ENCODE data around the gene TARBP2. TPM values are rescaled to one million over a fixed set of nuclear protein-coding genes. Genes with fewer than 3 reads are reported as not detected.
"Not testable (repeated sequence)": the region's sequence is repeated elsewhere in the genome, so short reads cannot be mapped to it uniquely, and the experiment has no call there.

The TARBP2 gene
- total RNA-seq, 1 donor from 2014 or later, result 51.9 TPM

DNA sequence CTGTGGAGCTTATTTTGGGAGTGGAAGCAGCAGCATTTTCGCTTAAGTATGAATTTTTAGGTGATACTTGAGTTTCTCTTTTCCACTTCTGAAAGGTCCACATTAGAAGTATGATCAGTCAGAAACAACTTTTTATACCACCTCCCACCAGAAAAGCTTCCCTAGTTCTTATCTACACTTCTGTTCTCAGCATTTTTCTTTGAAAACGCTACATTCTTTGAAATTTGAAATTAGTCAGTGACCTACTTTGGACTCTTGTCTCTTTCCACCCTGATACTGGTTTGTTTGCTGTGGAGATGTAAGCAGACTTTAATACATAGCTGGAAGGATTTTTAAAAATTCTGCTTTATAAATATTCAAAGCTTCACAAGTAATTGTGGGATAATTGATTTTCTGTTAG lies 27.0 kb upstream of the TARBP2 start:
- DNase-seq (ENCODE audit: low read depth), result no peak
- no peak overlapping the region for H3K4me3 ChIP-seq (ENCODE audit: low read depth, low read length)
- TF ChIP-seq, protein P1, sequence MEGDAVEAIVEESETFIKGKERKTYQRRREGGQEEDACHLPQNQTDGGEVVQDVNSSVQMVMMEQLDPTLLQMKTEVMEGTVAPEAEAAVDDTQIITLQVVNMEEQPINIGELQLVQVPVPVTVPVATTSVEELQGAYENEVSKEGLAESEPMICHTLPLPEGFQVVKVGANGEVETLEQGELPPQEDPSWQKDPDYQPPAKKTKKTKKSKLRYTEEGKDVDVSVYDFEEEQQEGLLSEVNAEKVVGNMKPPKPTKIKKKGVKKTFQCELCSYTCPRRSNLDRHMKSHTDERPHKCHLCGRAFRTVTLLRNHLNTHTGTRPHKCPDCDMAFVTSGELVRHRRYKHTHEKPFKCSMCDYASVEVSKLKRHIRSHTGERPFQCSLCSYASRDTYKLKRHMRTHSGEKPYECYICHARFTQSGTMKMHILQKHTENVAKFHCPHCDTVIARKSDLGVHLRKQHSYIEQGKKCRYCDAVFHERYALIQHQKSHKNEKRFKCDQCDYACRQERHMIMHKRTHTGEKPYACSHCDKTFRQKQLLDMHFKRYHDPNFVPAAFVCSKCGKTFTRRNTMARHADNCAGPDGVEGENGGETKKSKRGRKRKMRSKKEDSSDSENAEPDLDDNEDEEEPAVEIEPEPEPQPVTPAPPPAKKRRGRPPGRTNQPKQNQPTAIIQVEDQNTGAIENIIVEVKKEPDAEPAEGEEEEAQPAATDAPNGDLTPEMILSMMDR (conservative IDR thresholded peaks at IDR 0.05; ENCODE audit: low read depth, low read length), result no peak

DNA sequence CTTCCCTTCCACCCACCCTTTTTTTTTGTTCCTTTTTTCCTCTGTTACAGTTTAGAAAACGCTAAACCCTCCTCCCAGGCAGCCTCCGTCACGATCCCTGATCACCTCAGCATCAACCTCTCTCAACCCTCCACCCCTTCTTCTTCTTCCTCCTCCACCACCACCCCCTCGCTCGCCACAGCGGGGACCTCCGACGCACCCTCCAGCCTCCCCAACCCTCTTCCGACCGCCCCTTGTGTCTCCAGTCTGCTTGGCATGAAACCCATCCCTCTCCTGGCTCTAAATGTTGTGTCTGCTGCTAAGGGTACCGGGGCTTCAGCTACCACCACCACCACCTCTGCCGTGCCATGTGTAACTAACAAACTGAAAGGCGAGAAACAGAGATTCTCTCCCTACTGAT lies 26.3 kb upstream of the TARBP2 start:
- TF ChIP-seq, protein P1 (conservative IDR thresholded peaks at IDR 0.05; ENCODE audit: low read depth, low read length), result no peak
- H3K4me3 ChIP-seq (ENCODE audit: low read depth, low read length), result no peak overlapping the region
- DNase-seq (ENCODE audit: low read depth), result no peak

DNA sequence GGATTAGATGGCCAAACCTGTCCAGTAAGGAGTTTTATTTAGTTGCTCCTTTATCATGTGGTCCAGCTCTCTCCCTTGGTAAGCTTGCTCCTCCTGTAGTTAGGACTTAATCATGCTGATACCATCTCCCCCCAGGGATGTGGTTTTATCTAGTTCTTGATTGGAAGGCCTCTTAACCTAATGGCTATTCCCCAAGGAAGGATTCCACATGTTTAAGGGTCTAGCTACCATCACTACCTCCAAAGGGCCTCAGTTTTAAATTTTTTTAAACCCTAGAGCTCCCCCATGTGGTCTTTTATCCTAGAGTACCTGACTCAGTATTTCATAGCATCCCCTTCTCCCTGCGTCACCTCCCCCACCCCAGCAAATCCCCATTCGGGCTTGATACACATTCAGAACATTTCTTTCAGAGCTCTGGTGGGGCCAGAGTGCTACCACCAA lies 24.3 kb upstream of the TARBP2 start:
- DNase-seq (ENCODE audit: low read depth), result no peak
- no peak overlapping the region for H3K4me3 ChIP-seq (ENCODE audit: low read depth, low read length)
- TF ChIP-seq, protein P1 (conservative IDR thresholded peaks at IDR 0.05; ENCODE audit: low read depth, low read length), result peak; percentile 52

DNA sequence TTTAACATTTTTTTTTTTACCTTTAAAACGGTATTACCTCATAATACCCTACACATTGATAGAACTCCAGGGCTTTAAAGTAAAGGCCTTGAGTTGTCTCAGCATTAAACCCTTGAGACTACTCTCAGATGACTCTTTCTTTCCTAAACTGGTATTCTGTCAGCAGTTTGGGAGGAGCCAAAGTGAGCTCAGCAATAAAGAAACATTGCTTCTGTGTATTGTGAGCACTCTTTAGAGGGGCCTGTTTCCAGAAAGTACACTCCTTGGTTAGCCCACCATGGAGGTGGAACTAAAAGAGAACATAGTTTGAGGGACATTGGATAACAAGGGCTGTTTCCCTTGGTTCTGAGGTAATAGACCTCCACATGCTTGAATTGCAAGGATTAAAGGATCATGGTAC lies 22.2 kb upstream of the TARBP2 start:
- H3K4me3 ChIP-seq (ENCODE audit: low read depth, low read length), result no peak overlapping the region
- no peak for DNase-seq (ENCODE audit: low read depth)
- TF ChIP-seq, protein P1 (conservative IDR thresholded peaks at IDR 0.05; ENCODE audit: low read depth, low read length), result no peak

DNA sequence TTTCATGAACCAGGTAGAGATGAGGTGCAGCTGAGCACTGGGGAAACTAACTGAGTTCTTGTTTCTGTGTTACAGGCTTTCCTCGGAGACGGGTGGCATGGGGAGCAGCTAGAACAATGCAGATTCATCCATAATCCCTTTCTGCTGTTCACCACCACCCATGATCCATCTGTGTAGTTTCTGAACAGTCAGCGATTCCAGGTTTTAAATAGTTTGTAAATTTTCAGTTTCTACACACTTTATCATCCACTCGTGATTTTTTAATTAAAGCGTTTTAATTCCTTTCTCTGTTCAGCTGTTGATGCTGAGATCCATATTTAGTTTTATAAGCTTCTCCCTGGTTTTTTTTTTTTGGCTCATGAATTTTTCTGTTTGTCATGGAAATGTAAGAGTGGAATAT lies 21.8 kb upstream of the TARBP2 start:
- H3K4me3 ChIP-seq (ENCODE audit: low read depth, low read length), result no peak overlapping the region
- TF ChIP-seq, protein P1 (conservative IDR thresholded peaks at IDR 0.05; ENCODE audit: low read depth, low read length), result no peak
- no peak for DNase-seq (ENCODE audit: low read depth)

DNA sequence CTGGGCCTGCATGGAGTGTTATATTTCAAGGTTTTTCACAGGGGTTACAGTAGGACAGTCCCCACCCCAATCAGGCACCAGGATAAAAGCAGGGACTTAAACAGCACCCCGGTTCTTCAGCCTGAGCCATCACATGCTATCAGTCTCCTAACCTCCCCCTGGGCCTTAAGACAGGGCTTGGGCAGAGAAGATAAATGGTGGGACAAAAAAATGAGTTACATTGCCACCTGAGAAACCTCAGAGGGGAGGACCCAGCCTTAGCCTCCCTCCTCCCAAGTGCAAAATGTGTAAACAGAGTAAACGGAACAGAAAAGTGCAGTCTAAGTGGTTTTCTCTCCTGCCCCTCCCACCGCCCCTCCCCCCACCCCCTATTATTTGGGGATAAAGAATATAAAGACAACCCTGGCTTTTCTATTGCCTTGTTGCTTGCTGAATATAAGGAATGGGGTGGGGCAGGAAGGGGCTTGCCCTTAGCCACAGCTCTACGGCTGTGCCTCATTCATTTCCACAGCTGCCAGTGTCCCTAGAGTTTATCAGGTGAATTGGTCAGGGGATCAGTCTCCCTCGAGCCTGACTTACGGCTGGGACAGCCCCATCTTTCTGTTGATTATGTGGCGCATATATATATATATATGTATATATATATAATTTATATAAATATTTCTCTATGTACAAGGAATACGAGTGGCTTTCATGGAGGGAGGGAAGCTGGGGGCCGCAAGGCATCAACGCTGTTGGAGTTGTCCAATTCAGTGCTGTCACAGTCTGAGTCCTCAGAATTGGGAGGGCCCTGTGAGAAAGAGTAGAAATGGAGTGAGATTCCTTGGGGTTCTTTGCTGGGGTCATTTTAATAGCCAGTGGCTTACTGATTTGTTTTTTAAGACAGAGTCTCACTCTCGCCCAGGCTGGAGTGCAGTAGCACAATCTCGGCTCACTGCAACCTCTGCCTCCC lies 20.3 kb upstream of the TARBP2 start:
- H3K4me3 ChIP-seq (ENCODE audit: low read depth, low read length), result no peak overlapping the region
- TF ChIP-seq, protein P1 (conservative IDR thresholded peaks at IDR 0.05; ENCODE audit: low read depth, low read length), result no peak
- DNase-seq (ENCODE audit: low read depth), result no peak

DNA sequence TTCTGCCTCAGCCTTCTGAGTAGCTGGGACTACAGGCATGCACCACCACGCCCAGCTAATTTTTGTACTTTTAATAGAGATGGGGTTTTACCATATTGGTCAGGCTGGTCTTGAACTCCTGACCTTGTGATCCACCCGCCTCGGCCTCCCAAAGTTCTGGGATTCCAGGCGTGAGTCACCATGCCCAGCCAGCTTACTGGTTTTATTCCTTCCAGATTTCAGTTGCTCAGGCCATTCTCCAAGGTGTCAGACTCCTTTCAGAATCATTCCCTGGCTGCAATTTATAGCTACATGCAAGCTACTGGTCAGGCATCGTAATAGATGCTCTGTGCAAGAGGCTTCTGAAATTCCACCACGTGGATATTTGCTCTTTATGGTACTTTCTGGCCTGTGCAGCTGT lies 19.6 kb upstream of the TARBP2 start:
- not testable (repeated sequence) for H3K4me3 ChIP-seq (ENCODE audit: low read depth, low read length); DNase-seq (ENCODE audit: low read depth)
